ENCODE data around the gene FTO. TPM values are rescaled to one million over a fixed set of nuclear protein-coding genes. Genes with fewer than 3 reads are reported as not detected.

The FTO gene
- total and polyA plus RNA-seq, 2 of the 8 experiments (the other 6 are each of a cell fraction or from before 2014, with no cell fraction given): 34.5 to 59.8 TPM

- no peak for TF ChIP-seq YY1 (IDR thresholded peaks at IDR 0.05; ENCODE audit: low read depth, low read length)
Measured at GRCh38 chr16:53936529-53936928, 232.6 kb downstream of the FTO start (continued).

Data from H1 (cell line).